IgD-negative memory B cell (primary cell): Measurements from ENCODE around the gene PSG6. TPM values are rescaled to one million over a fixed set of nuclear protein-coding genes. Genes with fewer than 3 reads are reported as not detected.
"Not testable (repeated sequence)": the region's sequence is repeated elsewhere in the genome, so short reads cannot be mapped to it uniquely, and the experiment has no call there.

Source experiments
- H3K27ac Mint-ChIP-seq, 3 donors: one replicate each; pipeline ENCODE4 v1.8.0; 2020 to 2022; ENCODE audit warnings: mild to moderate bottlenecking in 3 of 3, mixed read lengths in 3 of 3, moderate library complexity in 1 of 3
- H3K27me3 Mint-ChIP-seq: one replicate; pipeline ENCODE4 v1.8.0; 2021; ENCODE audit warnings: mixed read lengths
- H3K36me3 Mint-ChIP-seq: one replicate; pipeline ENCODE4 v1.8.0; 2020; ENCODE audit warnings: mild to moderate bottlenecking, mixed read lengths
- H3K4me1 Mint-ChIP-seq, 3 donors: one replicate each; pipeline ENCODE4 v1.8.0; 2020 to 2022; ENCODE audit warnings: mixed read lengths in 3 of 3, mild to moderate bottlenecking in 1 of 3
- H3K4me3 Mint-ChIP-seq, 4 donors: one replicate each; pipeline ENCODE4 v1.8.0; 2020 to 2022; ENCODE audit warnings: mild to moderate bottlenecking in 4 of 4, mixed read lengths in 4 of 4, moderate library complexity in 3 of 4
- H3K9me3 Mint-ChIP-seq, 3 donors: one replicate each; pipeline ENCODE4 v1.8.0; 2020 to 2021; ENCODE audit warnings: mixed read lengths in 3 of 3, mild to moderate bottlenecking in 1 of 3
- polyA plus RNA-seq: library from polyadenylated mRNA; unstranded; fragments of 300-500 nt; fragmentation: Illumina TruSeq; gene quantifications from one replicate; pipeline ENCODE4 v1.2.3, GENCODE V29; 2021

Gene PSG6
- polyA plus RNA-seq, 1 donor from 2014 or later: not detected

DNA sequence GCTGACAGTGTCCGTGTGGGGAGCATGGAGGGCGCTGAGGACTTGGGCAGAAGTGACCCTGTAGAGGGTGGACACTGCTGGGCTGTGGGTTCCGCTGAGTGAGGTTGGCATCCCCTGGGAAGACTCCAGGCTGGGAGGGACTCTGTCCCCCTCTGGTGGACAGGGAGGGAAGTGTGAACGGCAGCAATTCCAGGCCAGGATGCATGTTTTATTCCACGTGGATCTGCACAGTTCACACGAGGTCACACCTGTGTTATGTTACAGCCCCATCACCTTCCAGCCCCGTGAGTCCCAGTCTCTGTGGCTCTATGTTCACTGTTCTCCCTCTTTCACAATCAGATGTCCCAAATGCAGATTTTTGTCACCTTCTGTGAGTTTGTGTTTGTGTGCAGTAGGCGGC, 36.4 kb downstream of the PSG6 start:
- H3K9me3 Mint-ChIP-seq, H3K4me3 Mint-ChIP-seq, H3K36me3 Mint-ChIP-seq, H3K4me1 Mint-ChIP-seq, H3K27ac Mint-ChIP-seq: not testable (repeated sequence)
- H3K27me3 Mint-ChIP-seq: peaks cover 16% of the 10 kb centered on the region

GRCh38 chr19:42880621-42881020, 37.1 kb downstream of the PSG6 start:
- H3K4me1 Mint-ChIP-seq, H3K27ac Mint-ChIP-seq, H3K9me3 Mint-ChIP-seq, H3K36me3 Mint-ChIP-seq, H3K4me3 Mint-ChIP-seq: not testable (repeated sequence)
- H3K27me3 Mint-ChIP-seq: peaks cover 14% of the 10 kb centered on the region

DNA sequence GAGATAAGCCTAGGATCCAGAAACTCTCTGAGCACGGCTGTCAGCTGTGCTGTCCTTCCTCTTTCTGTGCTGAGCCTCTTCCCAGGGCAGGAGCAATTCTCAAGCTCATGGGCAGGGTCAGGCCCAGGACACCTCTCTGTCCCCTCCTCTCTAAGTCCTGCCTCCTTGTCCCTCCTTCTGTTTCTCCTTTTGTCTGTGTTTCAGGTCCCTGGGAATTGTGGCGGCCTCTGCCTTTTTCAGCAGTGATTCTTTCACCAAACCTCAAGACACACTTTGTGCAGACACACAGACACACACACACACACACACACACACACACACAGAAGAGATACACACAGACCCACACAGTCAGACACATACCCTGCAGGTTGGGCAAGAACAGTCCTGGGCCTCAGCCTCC, 38.1 kb downstream of the PSG6 start, which contains the start of gene PSG1:
TSS of gene PSG1 (minus strand) at position 101 of the 400 bp plus-strand sequence. CDS start 132 bp downstream, outside the sequence.
- no peaks in the 10 kb centered on the region for H3K9me3 Mint-ChIP-seq
- H3K4me3 Mint-ChIP-seq: peak within 1 kb of the TSS in 1 of 4 donors; percentile 55
- no peak within 1 kb of the TSS for H3K27ac Mint-ChIP-seq

GRCh38 chr19:42876596-42876995, 41.1 kb downstream of the PSG6 start:
- not testable (repeated sequence) for H3K36me3 Mint-ChIP-seq, H3K4me1 Mint-ChIP-seq, H3K4me3 Mint-ChIP-seq, H3K27ac Mint-ChIP-seq, H3K9me3 Mint-ChIP-seq
- H3K27me3 Mint-ChIP-seq: peaks cover 12% of the 10 kb centered on the region

More for the DNA sequence above, 38.1 kb downstream of the PSG6 start, which contains the start of gene PSG1:
- H3K4me1 Mint-ChIP-seq: no peaks in the 10 kb centered on the region
- H3K27me3 Mint-ChIP-seq: peaks cover 11% of the 10 kb centered on the region
- H3K36me3 Mint-ChIP-seq: peaks cover 4% of the 10 kb centered on the region

DNA sequence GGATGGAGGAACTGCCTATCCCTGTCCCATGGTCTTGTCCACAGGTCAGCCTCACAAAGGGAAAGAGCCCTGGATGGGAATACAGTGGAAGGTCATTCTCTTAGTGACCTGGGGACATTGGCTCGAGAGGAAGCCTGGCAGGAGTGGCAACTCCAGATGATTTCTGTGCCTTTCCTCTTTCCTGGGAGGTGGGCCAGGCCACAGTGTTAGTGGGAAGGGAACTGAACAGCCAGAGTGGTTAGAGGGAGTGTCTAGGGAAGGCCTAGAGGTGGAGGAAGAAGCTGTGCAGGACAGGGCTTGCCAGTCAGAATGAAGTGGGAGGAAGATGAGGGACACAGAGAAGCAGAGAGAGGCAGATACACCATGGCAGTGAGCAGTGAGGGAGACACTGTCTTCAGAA, 41.8 kb downstream of the PSG6 start:
- H3K27me3 Mint-ChIP-seq, H3K9me3 Mint-ChIP-seq, H3K4me3 Mint-ChIP-seq, H3K27ac Mint-ChIP-seq, H3K4me1 Mint-ChIP-seq, H3K36me3 Mint-ChIP-seq: not testable (repeated sequence)

DNA sequence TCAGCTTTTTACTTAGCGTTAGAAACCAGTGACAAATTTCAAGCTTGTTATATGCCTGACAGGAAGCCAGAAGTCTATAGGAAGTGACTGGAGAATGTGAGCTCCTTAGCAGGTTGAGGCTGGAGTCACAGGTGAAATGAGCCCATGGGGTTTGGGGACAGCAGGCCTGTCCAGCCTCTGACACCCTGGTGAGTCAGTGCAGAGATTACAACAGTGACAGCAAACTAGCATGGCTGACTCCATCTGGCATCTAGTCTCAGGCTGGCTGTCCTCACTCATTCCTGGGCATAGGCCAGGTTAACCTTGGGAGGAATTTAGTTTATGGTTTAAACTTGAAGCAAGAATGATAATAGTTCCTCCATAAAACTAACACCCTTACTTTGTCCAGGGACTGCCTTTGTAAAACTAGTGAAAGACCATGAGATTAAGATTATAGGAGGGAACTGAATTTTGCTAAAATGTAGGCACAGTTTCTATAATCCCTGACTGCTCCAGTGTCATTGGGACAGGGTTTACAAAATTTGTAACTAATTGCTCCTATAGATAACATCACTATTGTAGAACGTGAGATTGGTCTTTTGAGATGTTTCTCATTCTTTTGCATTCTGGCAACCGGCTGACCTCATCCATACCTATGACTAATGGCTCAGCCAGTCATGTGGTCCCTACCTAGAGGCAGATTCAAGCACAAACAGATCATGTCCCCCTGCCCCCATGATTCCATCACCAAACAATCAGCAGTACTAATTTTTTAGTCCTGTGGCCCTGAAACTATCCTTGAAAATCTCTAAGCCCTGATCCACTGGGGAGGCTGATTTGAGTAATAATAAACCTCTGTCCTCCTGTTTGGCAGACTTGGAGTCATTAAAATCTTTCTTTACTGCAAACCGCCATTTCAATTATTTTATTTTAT, 42.5 kb downstream of the PSG6 start:
- not testable (repeated sequence) for H3K36me3 Mint-ChIP-seq, H3K27me3 Mint-ChIP-seq, H3K4me1 Mint-ChIP-seq, H3K4me3 Mint-ChIP-seq, H3K9me3 Mint-ChIP-seq, H3K27ac Mint-ChIP-seq

DNA sequence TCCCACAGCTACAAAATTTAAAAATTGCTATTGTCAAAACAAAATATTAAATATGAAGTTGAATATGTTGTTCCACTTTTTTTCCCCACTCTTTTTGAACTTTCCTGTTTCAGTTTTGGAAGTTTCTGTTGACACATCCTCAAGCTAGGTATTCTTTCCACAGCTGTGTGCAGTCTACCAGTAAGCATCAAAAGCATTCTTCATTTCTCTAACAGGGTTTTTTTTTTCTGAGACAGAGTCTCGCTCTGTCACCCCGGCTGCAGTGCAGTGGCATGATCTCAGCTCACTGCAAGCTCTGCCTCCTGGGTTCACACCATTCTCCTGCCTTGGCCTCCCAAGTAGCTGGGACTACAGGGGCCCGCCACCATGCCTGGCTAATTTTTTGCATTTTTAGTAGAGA, 43.6 kb downstream of the PSG6 start:
- H3K27me3 Mint-ChIP-seq, H3K9me3 Mint-ChIP-seq, H3K4me3 Mint-ChIP-seq, H3K4me1 Mint-ChIP-seq, H3K27ac Mint-ChIP-seq, H3K36me3 Mint-ChIP-seq: not testable (repeated sequence)

DNA sequence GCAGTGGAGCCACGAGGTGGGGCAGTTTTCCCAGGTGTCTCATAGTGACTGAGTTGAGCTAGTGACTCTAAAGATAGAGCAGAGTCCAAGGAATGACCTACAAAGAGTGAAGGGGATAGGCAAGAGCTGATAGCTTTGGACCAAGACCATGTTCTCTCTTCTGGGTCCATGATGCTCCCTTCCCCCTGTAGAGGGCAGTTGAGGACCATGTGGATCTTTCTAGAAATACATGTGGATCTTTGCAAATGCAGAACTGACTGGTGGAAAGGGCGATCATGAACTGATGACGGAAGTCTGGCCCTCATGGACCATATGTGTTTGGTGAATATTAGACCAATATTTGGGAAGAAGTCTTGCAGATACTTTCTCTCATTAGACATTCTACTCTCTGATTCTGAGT, 45.1 kb downstream of the PSG6 start:
- H3K27ac Mint-ChIP-seq: no peak overlapping the region
- peaks cover 0 to 3% (median 0%) of the 10 kb centered on the region in 3 donors for H3K9me3 Mint-ChIP-seq
- no peak overlapping the region for H3K4me3 Mint-ChIP-seq
- no peaks in the 10 kb centered on the region for H3K36me3 Mint-ChIP-seq
- H3K4me1 Mint-ChIP-seq: no peaks in the 10 kb centered on the region
- peaks cover 7% of the 10 kb centered on the region for H3K27me3 Mint-ChIP-seq

- H3K27me3 Mint-ChIP-seq: peaks cover 9% of the 10 kb centered on the region
- H3K36me3 Mint-ChIP-seq: no peaks in the 10 kb centered on the region
- no peak overlapping the region for H3K27ac Mint-ChIP-seq
- no peaks in the 10 kb centered on the region for H3K4me1 Mint-ChIP-seq
- no peak overlapping the region for H3K4me3 Mint-ChIP-seq
- H3K9me3 Mint-ChIP-seq: peaks cover 2 to 10% (median 3%) of the 10 kb centered on the region in 3 donors
Measured at GRCh38 chr19:42857544-42857867, 60.2 kb downstream of the PSG6 start.

GRCh38 chr19:42856866-42857543, 60.7 kb downstream of the PSG6 start:
- not testable (repeated sequence) for H3K27ac Mint-ChIP-seq, H3K27me3 Mint-ChIP-seq, H3K4me1 Mint-ChIP-seq, H3K36me3 Mint-ChIP-seq, H3K4me3 Mint-ChIP-seq, H3K9me3 Mint-ChIP-seq

- H3K27ac Mint-ChIP-seq, H3K4me3 Mint-ChIP-seq, H3K9me3 Mint-ChIP-seq, H3K36me3 Mint-ChIP-seq, H3K4me1 Mint-ChIP-seq, H3K27me3 Mint-ChIP-seq: not testable (repeated sequence)
Measured at GRCh38 chr19:42854745-42855144, 62.9 kb downstream of the PSG6 start.

DNA sequence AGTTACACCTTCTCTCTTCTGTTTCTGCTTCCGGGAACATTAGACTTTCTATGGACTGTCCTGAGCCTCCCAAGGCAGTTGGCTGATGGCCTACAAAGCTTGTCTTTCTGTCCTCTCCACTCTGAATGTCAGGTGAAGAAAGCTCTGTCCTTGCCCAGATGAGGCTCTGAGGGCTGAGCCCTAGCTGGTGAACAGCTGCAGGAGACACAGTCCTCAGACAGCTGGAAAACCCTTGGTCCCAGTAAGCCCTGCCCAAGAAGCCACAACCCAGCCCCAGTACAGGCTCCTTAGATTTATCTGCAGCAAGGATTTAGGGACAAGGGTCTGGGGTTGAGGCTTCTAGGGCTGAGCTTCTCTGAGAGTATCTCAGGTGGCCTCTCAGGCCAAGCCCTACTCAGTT, 64.5 kb downstream of the PSG6 start:
- not testable (repeated sequence) for H3K4me3 Mint-ChIP-seq, H3K36me3 Mint-ChIP-seq, H3K27me3 Mint-ChIP-seq, H3K27ac Mint-ChIP-seq, H3K4me1 Mint-ChIP-seq, H3K9me3 Mint-ChIP-seq

DNA sequence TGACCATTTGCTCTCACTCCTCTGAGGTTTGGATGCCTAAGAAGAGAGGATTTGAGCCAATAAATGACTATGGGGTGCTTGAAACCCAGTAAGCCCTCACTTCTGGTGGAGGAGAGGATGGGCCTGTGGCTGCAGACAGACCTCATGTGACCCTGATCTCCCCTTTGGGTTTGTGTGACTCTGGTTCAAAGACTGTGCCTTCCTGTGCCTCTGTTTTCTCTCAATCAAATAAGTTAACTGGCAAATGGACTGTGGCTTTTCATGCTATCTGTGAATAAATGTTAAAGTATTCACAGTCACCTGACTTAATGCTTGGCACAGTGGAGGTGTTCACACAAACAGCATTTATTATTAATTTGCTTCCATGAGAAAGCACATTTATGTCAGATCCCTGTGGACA, 64.9 kb downstream of the PSG6 start:
- H3K4me1 Mint-ChIP-seq, H3K27me3 Mint-ChIP-seq, H3K27ac Mint-ChIP-seq, H3K36me3 Mint-ChIP-seq, H3K9me3 Mint-ChIP-seq, H3K4me3 Mint-ChIP-seq: not testable (repeated sequence)
